NOMO-1 treated with dmso at 0.1 percent for 144 hours (cell line): Measurements from ENCODE around the gene MARK2.
"Not testable (repeated sequence)": the region's sequence is repeated elsewhere in the genome, so short reads cannot be mapped to it uniquely, and the experiment has no call there.

ENCODE experiments used
- DNase-seq: peaks from one replicate; lab custom pipeline; 2025; ENCODE audit not compliant: unreplicated experiment; lab: John Stamatoyannopoulos, UW

The MARK2 gene

GRCh38 chr11:63838678-63839507, at the start of gene MARK2:
MARK2 (plus strand) TSS chr11:63839110; CDS start chr11:63839507, 397 bp downstream.
- DNase-seq = peak; percentile 99

GRCh38 chr11:63791495-63792167, 47.3 kb upstream of the MARK2 start:
- DNase-seq = no peak

GRCh38 chr11:63793161-63793560, 45.7 kb upstream of the MARK2 start:
- DNase-seq = no peak

GRCh38 chr11:63795066-63795465, 43.8 kb upstream of the MARK2 start:
- DNase-seq = no peak

- DNase-seq = no peak
These were observed 38.0 kb upstream of the MARK2 start for GRCh38 chr11:63800921-63801320.

- no peak for DNase-seq
These were observed 36.1 kb upstream of the MARK2 start for GRCh38 chr11:63802637-63803414.

- no peak for DNase-seq
These were observed 34.7 kb upstream of the MARK2 start for GRCh38 chr11:63804259-63804658.

GRCh38 chr11:63805844-63806415, 33.0 kb upstream of the MARK2 start:
- DNase-seq = no peak

- DNase-seq = not testable (repeated sequence)
These were observed 28.5 kb upstream of the MARK2 start for GRCh38 chr11:63810383-63810782.

GRCh38 chr11:63811522-63811921, 27.4 kb upstream of the MARK2 start:
- no peak for DNase-seq

- DNase-seq = peak; percentile 51
These were observed 25.8 kb upstream of the MARK2 start, which contains the start of gene SPINDOC for GRCh38 chr11:63813035-63813562. SPINDOC (plus strand) TSS chr11:63813456; CDS start chr11:63813687, 231 bp downstream.

GRCh38 chr11:63813563-63814382, 25.1 kb upstream of the MARK2 start:
- peak; percentile 14 for DNase-seq

- peak; percentile 9 for DNase-seq
These were observed 24.6 kb upstream of the MARK2 start for GRCh38 chr11:63814383-63814736.

- DNase-seq = no peak
These were observed 22.7 kb upstream of the MARK2 start for GRCh38 chr11:63816166-63816565.

- no peak for DNase-seq
These were observed 22.2 kb upstream of the MARK2 start for GRCh38 chr11:63816732-63817131.

- no peak for DNase-seq
These were observed 21.0 kb upstream of the MARK2 start for GRCh38 chr11:63817758-63818498.

GRCh38 chr11:63818609-63819008, 20.3 kb upstream of the MARK2 start:
- DNase-seq = no peak

GRCh38 chr11:63821411-63821810, 17.5 kb upstream of the MARK2 start:
- DNase-seq = no peak

- DNase-seq = no peak
These were observed 12.3 kb upstream of the MARK2 start for GRCh38 chr11:63826471-63827190.
